GM12878 (cell line): ENCODE data around the gene NDC80. TPM values are rescaled to one million over a fixed set of nuclear protein-coding genes. Genes with fewer than 3 reads are reported as not detected.

Experiments used
- ATAC-seq: fragments of 200-7000 bp; cut with Tn5 transposase; 3 replicates; pipeline ENCODE4 v1.9.1; 2020; ENCODE audit warnings: mild to moderate bottlenecking, moderate library complexity
- BruUV-seq: library from RNA; stranded (reverse); fragments of 400-500 nt; replicated peaks from 2 replicates; lab custom pipeline; 2021; lab: Mats Ljungman, UMichigan
- CTCF ChIA-PET: fragments of 300-600 bp; sonication (Branson Sonifier 250); formaldehyde crosslinking; extraction: SDS; loops from one replicate; lab custom pipeline; 2021; ENCODE audit warnings: inconsistent platforms; lab: Yijun Ruan, JAX
- POLR2A ChIA-PET: fragments of 350-600 bp; formaldehyde crosslinking; extraction: SDS; loops from one replicate; lab custom pipeline; 2021; ENCODE audit warnings: inconsistent platforms; lab: Charles Lee
- RAD21 ChIA-PET: fragments of 300-600 bp; sonication (Branson Sonifier 250); formaldehyde crosslinking; loops from one replicate; lab custom pipeline; 2023; ENCODE audit warnings: antibody characterized with exemption; ENCODE audit not compliant: unreplicated experiment; lab: Charles Lee
- SMC1A ChIA-PET: fragments of 300-600 bp; sonication (Branson Sonifier 250); formaldehyde crosslinking; loops from one replicate; lab custom pipeline; 2023; ENCODE audit not compliant: unreplicated experiment, uncharacterized antibody; lab: Charles Lee
- DNase-seq: peaks from one replicate; pipeline ENCODE4 v3.0.0-alpha.2; 2011; ENCODE audit warnings: low read depth, low spot score
- FAIRE-seq: peaks from 3 replicates; lab custom pipeline; 2011; peaks lifted over from hg19 to GRCh38; lab: Jason Lieb, UNC
- H2AFZ ChIP-seq: 2 replicates; pipeline ENCODE4 v1.6.0; 2011; ENCODE audit warnings: low read depth, low read length, control low read depth; ENCODE audit not compliant: control insufficient read depth
- H3K27ac ChIP-seq: 2 replicates; pipeline ENCODE4 v1.5.1; 2011; ENCODE audit warnings: control low read depth; ENCODE audit not compliant: control insufficient read depth, insufficient read depth
- H3K27me3 ChIP-seq, 2 experiments: replicated peaks in 1 of 2; 2 replicates each; pipeline versions ENCODE4 v1.6.0 to v1.6.1; 2011; ENCODE audit warnings: low read length in 1 of 2; ENCODE audit not compliant: control insufficient read depth in 2 of 2, insufficient read depth in 2 of 2
- H3K36me3 ChIP-seq, 2 experiments: 2 replicates each; pipeline ENCODE4 v1.5.1; 2011; ENCODE audit warnings: low read length in 1 of 2; ENCODE audit not compliant: control insufficient read depth in 2 of 2, insufficient read depth in 2 of 2
- H3K4me1 ChIP-seq: 2 replicates; pipeline ENCODE4 v1.6.1; 2011; ENCODE audit warnings: mild to moderate bottlenecking, low read length, moderate library complexity, mixed read lengths; ENCODE audit not compliant: control insufficient read depth, insufficient read depth
- H3K4me2 ChIP-seq: 2 replicates; pipeline ENCODE4 v1.6.0; 2011; ENCODE audit warnings: control low read depth; ENCODE audit not compliant: control insufficient read depth, insufficient read depth
- H3K4me3 ChIP-seq: fragments of 200-600 bp; sonication (generic); 2 replicates; pipeline ENCODE4 v1.5.1; 2016
- H3K79me2 ChIP-seq: 2 replicates; pipeline ENCODE4 v1.6.0; 2011; ENCODE audit warnings: low read length; ENCODE audit not compliant: control insufficient read depth, insufficient read depth
- H3K9ac ChIP-seq: 2 replicates; pipeline ENCODE4 v1.8.0; 2011; ENCODE audit warnings: low read length, control low read depth, mixed read lengths; ENCODE audit not compliant: control insufficient read depth, insufficient read depth
- H3K9me3 ChIP-seq: replicated peaks from 3 replicates; pipeline ENCODE4 v1.5.1; 2011; ENCODE audit warnings: mild to moderate bottlenecking, low read length; ENCODE audit not compliant: control insufficient read depth, insufficient read depth
- H4K20me1 ChIP-seq: 2 replicates; pipeline ENCODE4 v1.6.0; 2011; ENCODE audit not compliant: control insufficient read depth, insufficient read depth
- CTCF ChIP-seq, 3 experiments: IDR thresholded peaks in 2 of 3; conservative IDR thresholded peaks in 1 of 3; 2 replicates each; pipeline ENCODE4 v1.5.1; 2011; ENCODE audit warnings: low read depth in 3 of 3, low read length in 3 of 3, mild to moderate bottlenecking in 3 of 3, control low read depth in 2 of 3, moderate library complexity in 2 of 3, inconsistent platforms in 1 of 3, mixed read lengths in 1 of 3; ENCODE audit not compliant: control insufficient read depth in 2 of 3, insufficient read depth in 1 of 3; ENCODE audit errors: extremely low read depth in 1 of 3
- PAX5 ChIP-seq: IDR thresholded peaks from 2 replicates; pipeline ENCODE4 v1.6.1; 2011; ENCODE audit warnings: low read depth, low read length, borderline replicate concordance
- ZBTB4 ChIP-seq: fragments of 450-650 bp; formaldehyde crosslinking; IDR thresholded peaks from 2 replicates; pipeline ENCODE4 v1.4.0; 2022; ENCODE audit warnings: mild to moderate bottlenecking, moderate library complexity
- WGBS: methylation state at CpG from one replicate; pipeline ENCODE4 v1.1.6; 2016; ENCODE audit warnings: low lambda C conversion rate; ENCODE audit not compliant: insufficient replicate concordance, insufficient coverage; ENCODE audit errors: missing lambda C conversion rate; 5-methylcytosine and 5-hydroxymethylcytosine counted together
- in situ Hi-C: fragments of 300-500 bp; cut with MboI; formaldehyde crosslinking; loops from 9 replicates; pipeline ENCODE4 v1.14.3; 2018; ENCODE audit warnings: mixed read lengths
- intact Hi-C: fragments of 100-400 bp; cut with micrococcal nuclease; formaldehyde crosslinking; loops from one replicate; pipeline ENCODE4 v1.14.2; 2022; ENCODE audit not compliant: unreplicated experiment
- polyA plus RNA-seq, 11 experiments: library from polyadenylated mRNA; depleted of rRNA in 4 of 11; unstranded in 6 of 11; stranded (reverse) in 5 of 11; fragments of >200 nt; fragmentation: Nextera tagmentation in 4 of 11; fragmentation: Illumina TruSeq in 1 of 11; extraction: Ambion mirVana in 4 of 11; extraction: Trizol in 1 of 11; gene quantifications; 1 replicate in 1 of 11; 2 replicates in 10 of 11; pipeline versions ENCODE4 v1.2.1 to v1.2.3, GENCODE V29; 2011 to 2016; ENCODE audit warnings: inconsistent platforms in 2 of 11, missing spikeins in 2 of 11, low read depth in 1 of 11
- total RNA-seq, 4 experiments: library from RNA; depleted of rRNA in 3 of 4; stranded (reverse); fragments of >200 nt in 3 of 4; fragmentation: Illumina TruSeq in 1 of 4; extraction: Trizol in 1 of 4; gene quantifications; 2 replicates each; pipeline versions ENCODE4 v1.2.1 to v1.2.3, GENCODE V29; 2013 to 2021

NDC80 gene
- total and polyA plus RNA-seq, 10 of the 15 experiments (the other 5 are each of a cell fraction or from before 2014, with no cell fraction given), result 36.5 to 80.8 (median 54.7) TPM

DNA sequence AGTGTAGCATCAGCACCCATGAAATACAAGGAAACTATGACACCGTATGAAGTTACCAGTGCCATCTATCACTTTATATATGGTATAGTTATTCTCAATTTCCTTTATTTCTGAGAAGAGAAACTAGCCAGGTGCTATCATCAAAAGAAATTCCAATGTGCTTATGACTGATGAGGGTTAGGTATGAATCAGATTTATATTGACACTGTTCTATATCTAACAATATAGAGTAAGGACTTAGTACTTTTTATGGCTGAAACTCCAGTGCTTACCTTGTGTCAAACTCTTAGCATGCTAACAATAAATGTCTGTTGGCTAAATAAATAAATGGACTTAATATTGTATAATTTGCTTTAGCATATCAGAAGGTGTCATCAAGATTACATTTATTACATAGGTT, 7.0 kb upstream of the NDC80 start:
- Histone ChIP-seq H3K4me3 (no peak overlapping the region), H3K27ac (no peak overlapping the region), H4K20me1 (no peaks in the 10 kb centered on the region), H3K36me3 (peaks cover 0 to 4% of the 10 kb centered on the region in 2 experiments; a peak in 1 of 4 replicates), H3K79me2 (peaks cover 3% of the 10 kb centered on the region), H3K4me2 (no peak overlapping the region), H3K9ac (no peak overlapping the region)
- FAIRE-seq, result no peak
- no TSS peak for BruUV-seq
- WGBS, result 100% methylated on average over 1 of the region's 1 CpG
- SMC1A ChIA-PET, result no interaction called here
- TF ChIP-seq PAX5, result no peak
- TF ChIP-seq CTCF (IDR thresholded peaks at IDR 0.05 in 2 of 3, conservative IDR thresholded peaks at IDR 0.05 in 1 of 3; ENCODE audit: control insufficient read depth in 2 of 3, extremely low read depth in 1 of 3, insufficient read depth in 1 of 3, low read depth in 3 of 3, low read length in 3 of 3), result no peak
- no peak for TF ChIP-seq ZBTB4 (CRISPR knock-in tag)
- TF ChIP-seq, all 136 proteins: peak for 0
- ChIA-PET CTCF (no interaction called here), POLR2A (no interaction called here), RAD21 (no interaction called here)
- in situ Hi-C loops (no loop called here), intact Hi-C loops (no loop called here)
- Histone ChIP-seq H3K9me3 (no peaks in the 10 kb centered on the region), H3K4me1 (peaks cover 2% of the 10 kb centered on the region), H2AFZ (no peak overlapping the region), H3K27me3 (no peaks in the 10 kb centered on the region)
- DNase-seq (no peak), ATAC-seq (no peak)
